GM20000 (cell line): Measurements from ENCODE around the gene WFS1.
A peak's percentile ranks its signal among the peaks of the same experiment; 100 is the strongest.

Source experiments
- DNase-seq: peaks from one replicate; pipeline ENCODE4 v3.0.0; 2012; ENCODE audit warnings: low spot score
- TF ChIP-seq, protein P1 (sequence below): IDR thresholded peaks from 2 replicates; pipeline ENCODE4 v1.5.1; 2012; ENCODE audit warnings: mild to moderate bottlenecking, control low read depth; ENCODE audit errors: extremely low read depth, missing control alignments

The WFS1 gene

DNA sequence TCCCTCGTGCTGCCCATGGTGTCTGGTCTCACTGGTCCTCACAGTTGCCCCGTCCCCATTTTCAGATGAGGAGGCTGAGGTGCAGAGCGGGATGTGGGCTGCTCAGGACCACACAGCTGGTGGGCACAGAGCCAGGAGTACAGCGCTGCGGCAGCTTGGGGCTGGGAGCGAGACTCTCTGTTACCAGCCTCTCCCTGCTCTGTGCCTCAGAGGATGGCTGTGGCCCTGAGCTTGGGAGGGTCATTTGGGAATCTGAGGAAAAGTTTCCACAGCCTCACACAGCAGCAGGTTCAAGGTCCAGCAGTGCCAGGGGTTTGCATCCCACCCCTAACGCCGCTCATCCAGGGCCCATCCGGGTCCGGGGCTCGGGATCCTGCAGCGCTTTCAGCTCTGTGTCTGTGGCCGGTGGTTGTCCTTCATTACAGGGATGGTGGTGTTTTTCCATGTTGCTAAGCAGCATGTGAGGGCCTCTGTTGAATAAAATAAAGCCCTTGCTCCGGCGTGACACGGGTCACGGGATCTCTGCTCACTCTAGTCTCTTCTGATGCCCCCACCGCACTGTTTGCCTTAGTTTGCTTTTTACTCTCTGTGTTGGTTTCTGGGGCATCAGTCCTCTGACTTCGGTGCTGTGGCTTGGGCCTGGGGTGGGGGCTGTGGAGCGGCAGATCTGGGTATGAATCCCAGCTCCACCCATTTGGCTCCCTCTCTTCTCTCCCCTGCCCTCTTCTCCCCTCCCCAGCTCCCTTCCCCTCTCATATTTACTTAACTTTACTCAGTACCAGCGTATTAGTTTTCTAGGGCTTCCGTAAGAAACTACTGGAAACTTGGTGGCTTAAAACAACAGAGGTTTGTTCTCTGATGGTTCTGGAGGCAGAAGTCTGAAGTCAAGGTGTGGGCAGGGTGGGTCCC lies 6.5 kb downstream of the WFS1 start:
- DNase-seq, result no peak
- TF ChIP-seq, protein P1, sequence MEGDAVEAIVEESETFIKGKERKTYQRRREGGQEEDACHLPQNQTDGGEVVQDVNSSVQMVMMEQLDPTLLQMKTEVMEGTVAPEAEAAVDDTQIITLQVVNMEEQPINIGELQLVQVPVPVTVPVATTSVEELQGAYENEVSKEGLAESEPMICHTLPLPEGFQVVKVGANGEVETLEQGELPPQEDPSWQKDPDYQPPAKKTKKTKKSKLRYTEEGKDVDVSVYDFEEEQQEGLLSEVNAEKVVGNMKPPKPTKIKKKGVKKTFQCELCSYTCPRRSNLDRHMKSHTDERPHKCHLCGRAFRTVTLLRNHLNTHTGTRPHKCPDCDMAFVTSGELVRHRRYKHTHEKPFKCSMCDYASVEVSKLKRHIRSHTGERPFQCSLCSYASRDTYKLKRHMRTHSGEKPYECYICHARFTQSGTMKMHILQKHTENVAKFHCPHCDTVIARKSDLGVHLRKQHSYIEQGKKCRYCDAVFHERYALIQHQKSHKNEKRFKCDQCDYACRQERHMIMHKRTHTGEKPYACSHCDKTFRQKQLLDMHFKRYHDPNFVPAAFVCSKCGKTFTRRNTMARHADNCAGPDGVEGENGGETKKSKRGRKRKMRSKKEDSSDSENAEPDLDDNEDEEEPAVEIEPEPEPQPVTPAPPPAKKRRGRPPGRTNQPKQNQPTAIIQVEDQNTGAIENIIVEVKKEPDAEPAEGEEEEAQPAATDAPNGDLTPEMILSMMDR, result no peak

- TF ChIP-seq, protein P1, result no peak
- DNase-seq, result no peak
Observed at GRCh38 chr4:6277139-6277802, 7.6 kb downstream of the WFS1 start.

DNA sequence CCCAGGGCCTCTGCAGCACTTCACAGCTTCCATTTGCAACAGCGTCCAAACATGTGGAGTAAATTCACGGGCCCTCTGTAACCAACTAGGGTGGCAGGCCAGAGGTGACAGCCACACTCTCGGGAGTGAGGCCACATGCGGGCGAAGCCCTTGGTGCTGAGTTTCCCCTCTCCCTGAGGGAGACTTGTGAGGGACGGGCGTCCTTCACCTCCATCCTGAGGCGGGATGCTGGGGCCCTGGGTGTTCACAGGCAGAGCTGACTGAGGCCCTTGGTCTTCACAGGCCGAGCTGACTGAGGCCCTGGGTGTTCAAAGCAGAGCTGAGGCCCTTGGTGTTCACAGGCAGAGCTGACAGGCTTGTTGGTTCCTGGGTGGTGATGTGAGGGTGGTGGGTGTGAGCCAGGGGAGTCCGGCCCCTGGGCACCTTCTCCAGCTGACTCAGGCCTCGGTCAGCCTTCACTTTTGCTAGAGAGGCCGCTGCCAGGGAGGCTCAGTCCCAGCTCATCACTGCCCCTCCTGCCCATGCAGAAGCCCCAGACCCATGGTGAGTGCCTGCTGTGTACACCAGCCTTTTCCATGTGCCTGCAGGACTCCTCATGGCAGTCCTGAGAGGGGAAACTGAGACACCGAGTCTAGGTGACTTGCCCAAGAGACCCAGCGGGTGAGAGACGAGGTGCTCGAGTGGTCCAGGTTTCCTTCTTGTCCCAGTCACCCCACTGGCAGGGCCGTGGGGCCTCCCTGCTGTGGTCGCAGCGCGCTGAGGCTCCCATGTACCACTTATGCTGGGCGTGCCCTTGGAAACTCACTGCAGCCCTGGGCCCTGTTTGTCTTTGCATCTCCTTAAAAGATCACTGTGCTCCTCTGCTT lies 8.5 kb downstream of the WFS1 start:
- TF ChIP-seq, protein P1, result no peak
- no peak for DNase-seq

DNA sequence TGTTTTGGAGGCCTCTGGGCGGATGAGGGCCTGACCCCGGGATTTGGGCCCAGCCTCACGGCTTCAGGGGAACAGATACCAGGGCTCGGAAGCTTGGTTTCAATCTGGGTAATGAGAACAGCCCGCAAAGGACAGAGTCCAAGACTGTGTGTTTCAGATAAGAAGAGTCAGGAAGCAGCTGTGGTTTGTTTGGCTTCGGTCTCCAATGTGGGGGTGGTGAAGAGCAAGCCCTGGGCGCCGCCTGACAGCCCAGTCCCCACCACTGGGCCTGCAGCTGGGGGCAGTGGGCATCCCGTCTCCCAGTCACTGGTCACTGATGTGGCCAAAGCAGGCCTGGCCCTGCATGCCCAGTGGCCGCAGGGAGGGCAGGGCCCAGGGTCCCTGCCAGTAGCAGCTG lies 9.1 kb downstream of the WFS1 start:
- TF ChIP-seq, protein P1, result no peak
- DNase-seq, result peak; percentile 82

DNA sequence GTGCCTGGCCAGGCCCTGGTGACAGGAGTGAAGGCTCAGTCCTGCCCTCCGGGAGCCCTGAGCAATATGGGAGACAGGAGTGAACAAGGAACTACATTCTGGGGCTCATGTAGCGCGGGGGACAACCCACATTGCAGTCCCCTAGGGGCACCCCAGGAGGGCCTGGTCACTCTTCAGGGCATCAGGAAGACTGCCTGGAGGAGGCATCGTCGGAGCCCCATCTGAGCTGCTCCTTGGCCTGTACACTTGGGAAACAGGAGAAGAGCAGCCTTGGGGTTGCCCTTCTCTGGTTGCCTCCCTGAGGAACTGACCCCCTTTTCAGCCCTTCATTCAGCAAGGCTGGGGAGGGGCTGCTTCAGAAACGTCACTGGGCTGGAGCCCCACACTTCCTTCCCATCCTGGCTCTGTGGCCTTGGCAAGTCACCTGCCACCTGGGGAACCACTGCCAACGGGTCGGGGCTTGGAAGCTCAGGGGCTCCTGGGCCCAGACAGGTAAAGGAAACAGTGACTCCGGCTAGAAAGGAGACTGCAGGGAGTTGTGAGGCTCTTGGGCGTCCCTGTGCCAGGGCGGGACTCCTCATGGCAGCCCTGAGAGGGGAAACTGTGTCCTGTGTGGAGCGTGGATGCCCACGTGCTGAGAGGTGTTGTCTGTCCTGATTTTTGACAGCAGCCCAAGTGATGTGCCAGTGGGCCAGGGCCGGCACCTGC lies 10.1 kb downstream of the WFS1 start:
- TF ChIP-seq, protein P1, result no peak
- DNase-seq, result no peak

DNA sequence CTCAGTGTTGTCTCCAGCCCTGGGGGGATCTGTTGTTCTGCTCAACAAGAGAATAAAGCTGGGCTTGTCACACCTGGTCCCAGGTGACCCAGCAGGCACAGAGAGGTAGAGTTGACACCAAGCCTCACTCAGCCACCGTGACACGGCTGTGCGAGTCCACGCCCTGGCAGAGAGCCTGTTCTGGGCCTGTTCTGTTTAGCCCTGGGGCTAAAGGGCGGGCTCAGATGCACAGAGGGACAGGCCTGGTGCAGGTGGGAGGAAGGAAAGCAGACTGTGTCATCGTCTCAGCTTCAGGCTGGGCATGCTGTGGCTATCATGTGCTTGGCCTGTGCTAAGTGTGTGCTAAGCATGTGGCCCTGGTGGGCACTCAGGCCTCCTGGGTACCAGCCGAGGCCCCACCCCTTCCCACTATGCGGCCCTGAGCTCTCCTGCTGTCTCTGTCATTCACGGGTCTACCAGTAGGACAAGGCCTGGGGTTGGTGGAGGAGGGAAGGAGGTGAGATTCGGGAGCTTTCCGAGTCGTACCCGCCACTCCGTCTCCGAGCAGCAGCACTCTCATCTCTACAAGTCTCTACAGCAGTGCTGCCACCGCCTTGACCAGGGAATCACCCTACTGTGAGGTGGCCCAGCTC lies 10.8 kb downstream of the WFS1 start:
- TF ChIP-seq, protein P1, result no peak
- no peak for DNase-seq
